Stimulated activated CD4-positive, alpha-beta T cell treated with anti-CD3 and anti-CD28 coated beads, TNF-alpha, amount 100 ng/mL, for 48 hours (primary cell): ENCODE data around the gene CD52.

Experiments used
- DNase-seq, 3 donors: peaks; one replicate each; pipeline ENCODE4 v3.0.0-alpha.2; 2020; ENCODE audit warnings: low read depth in 3 of 3

CD52 gene

GRCh38 chr1:26353976-26354820, 36.4 kb downstream of the CD52 start, which contains the start of gene CRYBG2:
CRYBG2 (minus strand) TSS chr1:26354130; CDS start chr1:26346657, 7,473 bp downstream.
- no peak for DNase-seq

GRCh38 chr1:26354972-26355371, 37.2 kb downstream of the CD52 start:
- DNase-seq, result no peak

GRCh38 chr1:26356106-26356505, 38.3 kb downstream of the CD52 start:
- no peak for DNase-seq

- no peak for DNase-seq
Measured at GRCh38 chr1:26357121-26357602, 39.4 kb downstream of the CD52 start.

- DNase-seq, result peak; percentile 52 to 62 (median 59)
Measured at GRCh38 chr1:26358411-26359384, 40.9 kb downstream of the CD52 start.

GRCh38 chr1:26359981-26360806, 42.4 kb downstream of the CD52 start:
- DNase-seq, result peak in 1 of 3 donors; percentile 36

GRCh38 chr1:26360807-26361604, 43.2 kb downstream of the CD52 start:
- DNase-seq, result no peak

GRCh38 chr1:26361605-26362122, 43.9 kb downstream of the CD52 start:
- DNase-seq, result no peak

GRCh38 chr1:26362331-26362730, 44.6 kb downstream of the CD52 start:
- DNase-seq, result no peak

GRCh38 chr1:26363549-26364448, 46.0 kb downstream of the CD52 start:
- DNase-seq, result peak; percentile 75 to 85 (median 78)

- DNase-seq, result no peak
Measured at GRCh38 chr1:26364956-26365355, 47.2 kb downstream of the CD52 start.

GRCh38 chr1:26367441-26367840, 49.7 kb downstream of the CD52 start:
- DNase-seq, result no peak

GRCh38 chr1:26368006-26368405, 50.2 kb downstream of the CD52 start:
- no peak for DNase-seq

- no peak for DNase-seq
Measured at GRCh38 chr1:26368486-26368885, 50.7 kb downstream of the CD52 start.
